Sigmoid colon (tissue), 4 donors: ENCODE measurements around the gene GAL3ST2.

Experiments used
- EP300 ChIP-seq, 4 donors: sonication (generic); formaldehyde crosslinking; IDR thresholded peaks; one replicate each; pipeline ENCODE4 v1.6.1; 2017; ENCODE audit warnings: antibody characterized with exemption in 4 of 4
- POLR2A ChIP-seq, 2 donors: fragments of 450-650 bp; IDR thresholded peaks; one replicate each; pipeline ENCODE4 v1.6.1; 2016; ENCODE audit warnings: antibody characterized with exemption in 2 of 2, mild to moderate bottlenecking in 2 of 2, moderate library complexity in 2 of 2
- POLR2AphosphoS5 ChIP-seq, 4 donors: sonication (generic); formaldehyde crosslinking; IDR thresholded peaks; one replicate each; pipeline ENCODE4 v1.6.1; 2017; ENCODE audit warnings: antibody characterized with exemption in 4 of 4
- TF ChIP-seq, protein P1 (sequence below), 4 experiments: fragments of 450-650 bp in 3 of 4; fragments of 200-600 bp in 1 of 4; IDR thresholded peaks; one replicate each; pipeline ENCODE4 v1.5.1; 2016 to 2019; ENCODE audit warnings: antibody characterized with exemption in 4 of 4, mild to moderate bottlenecking in 3 of 4, moderate library complexity in 2 of 4

DNA sequence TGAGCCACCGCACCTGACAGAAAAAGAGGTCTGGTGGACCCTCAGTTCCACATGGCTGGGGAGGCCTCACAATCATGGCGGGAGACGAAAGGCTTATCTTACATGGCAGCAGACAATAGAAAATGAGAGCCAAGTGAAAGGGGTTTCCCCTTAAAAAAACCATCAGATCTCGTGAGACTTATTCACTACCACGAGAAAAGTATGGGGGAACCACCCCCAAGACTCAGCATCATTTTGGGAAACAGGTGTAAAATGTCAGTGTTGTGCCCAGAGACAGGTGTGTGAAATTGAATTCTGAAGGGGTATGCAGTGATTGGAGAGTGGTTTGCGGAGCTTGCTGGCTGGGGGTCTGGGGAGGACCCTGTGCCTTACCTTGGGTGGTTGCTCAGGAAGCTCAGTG is 46.8 kb upstream of the GAL3ST2 start:
- TF ChIP-seq, protein P1, sequence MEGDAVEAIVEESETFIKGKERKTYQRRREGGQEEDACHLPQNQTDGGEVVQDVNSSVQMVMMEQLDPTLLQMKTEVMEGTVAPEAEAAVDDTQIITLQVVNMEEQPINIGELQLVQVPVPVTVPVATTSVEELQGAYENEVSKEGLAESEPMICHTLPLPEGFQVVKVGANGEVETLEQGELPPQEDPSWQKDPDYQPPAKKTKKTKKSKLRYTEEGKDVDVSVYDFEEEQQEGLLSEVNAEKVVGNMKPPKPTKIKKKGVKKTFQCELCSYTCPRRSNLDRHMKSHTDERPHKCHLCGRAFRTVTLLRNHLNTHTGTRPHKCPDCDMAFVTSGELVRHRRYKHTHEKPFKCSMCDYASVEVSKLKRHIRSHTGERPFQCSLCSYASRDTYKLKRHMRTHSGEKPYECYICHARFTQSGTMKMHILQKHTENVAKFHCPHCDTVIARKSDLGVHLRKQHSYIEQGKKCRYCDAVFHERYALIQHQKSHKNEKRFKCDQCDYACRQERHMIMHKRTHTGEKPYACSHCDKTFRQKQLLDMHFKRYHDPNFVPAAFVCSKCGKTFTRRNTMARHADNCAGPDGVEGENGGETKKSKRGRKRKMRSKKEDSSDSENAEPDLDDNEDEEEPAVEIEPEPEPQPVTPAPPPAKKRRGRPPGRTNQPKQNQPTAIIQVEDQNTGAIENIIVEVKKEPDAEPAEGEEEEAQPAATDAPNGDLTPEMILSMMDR (IDR thresholded peaks at IDR 0.05): no peak
- TF ChIP-seq EP300 (IDR thresholded peaks at IDR 0.05): no peak
- TF ChIP-seq POLR2AphosphoS5 (IDR thresholded peaks at IDR 0.05): no peak
- no peak for TF ChIP-seq POLR2A (IDR thresholded peaks at IDR 0.05)
